ENCODE results near the gene MGA. TPM values are rescaled to one million over a fixed set of nuclear protein-coding genes. Genes with fewer than 3 reads are reported as not detected.

MGA gene
- total and polyA plus RNA-seq, 2 donors (not counting 3 experiments of a cell fraction or from before 2014, with no cell fraction given) = 4.1 to 36.5 TPM

GRCh38 chr15:41782371-41783282 is 122.4 kb downstream of the MGA start:
- BruUV-seq (replicated peaks) = no TSS peak
- POLR2A ChIA-PET = interaction anchor here (0.6 kb wide), 1 partner anchor 122 kb away, joined by 3 read pairs; no protein-coding TSS in a partner anchor

More at GRCh38 chr15:41782371-41783282, 122.4 kb downstream of the MGA start:
- H3K79me2 ChIP-seq (ENCODE audit: control insufficient read depth, insufficient read depth, low read length) = peaks cover 81% of the 10 kb centered on the region
- peaks cover 32% of the 10 kb centered on the region for H3K4me1 ChIP-seq (ENCODE audit: control insufficient read depth, extremely low read depth, insufficient read depth, low read length)
- DNase-seq (ENCODE audit: low read depth, low spot score) (no peak), FAIRE-seq (no peak)
- H3K4me2 ChIP-seq (ENCODE audit: insufficient read depth, low read length) = no peak overlapping the region
- CTCF ChIA-PET = interaction anchor here (1.2 to 13.5 kb wide), 3 partner anchors 9 to 27 kb away, joined by 3 to 219 read pairs (median 26); partner anchors contain the start of gene MAPKBP1
- H3K9me3 ChIP-seq (replicated peaks; ENCODE audit: control insufficient read depth, insufficient read depth, low read length) = no peaks in the 10 kb centered on the region
- H3K27ac ChIP-seq (ENCODE audit: insufficient read depth, low read depth, low read length) = no peak overlapping the region
- no peaks in the 10 kb centered on the region for H3K27me3 ChIP-seq (ENCODE audit: control insufficient read depth in 2 of 2, insufficient read depth in 2 of 2, low read length in 2 of 2)
- H3K9ac ChIP-seq (replicated peaks; ENCODE audit: extremely low read depth, insufficient read depth, low read length) = no peak overlapping the region
- H3K36me3 ChIP-seq (ENCODE audit: control insufficient read depth in 2 of 2, extremely low read depth in 1 of 2, insufficient read depth in 2 of 2, low read length in 2 of 2) = no peaks in the 10 kb centered on the region
- H4K20me1 ChIP-seq (replicated peaks; ENCODE audit: control insufficient read depth, extremely low read depth, insufficient read depth, low read length) = no peaks in the 10 kb centered on the region
- H3K9me1 ChIP-seq (replicated peaks; ENCODE audit: control insufficient read depth, extremely low read depth, insufficient read depth, low read length) = no peaks in the 10 kb centered on the region
- no peak overlapping the region for H2AFZ ChIP-seq (ENCODE audit: low read depth, low read length)
- intact Hi-C loops (cut with micrococcal nuclease) = no loop called here
- no peak for TF ChIP-seq POLR2A (IDR thresholded peaks at IDR 0.05; ENCODE audit: low read depth, low read length)
- no peak for TF ChIP-seq CTCF (IDR thresholded peaks at IDR 0.05; ENCODE audit: extremely low read depth in 1 of 2, insufficient read depth in 1 of 2, low read depth in 1 of 2, low read length in 2 of 2)
- TF ChIP-seq MYC (IDR thresholded peaks at IDR 0.05; ENCODE audit: low read depth, low read length) = no peak
- no peak for TF ChIP-seq MAX (IDR thresholded peaks at IDR 0.05; ENCODE audit: insufficient read depth, insufficient read length)
- no peak for TF ChIP-seq JUN (IDR thresholded peaks at IDR 0.05; ENCODE audit: borderline replicate concordance, insufficient read depth, insufficient read length, low read depth)
- TF ChIP-seq EZH2 (IDR thresholded peaks at IDR 0.05; ENCODE audit: borderline replicate concordance, low read depth, low read length, severe bottlenecking) = no peak
- TF ChIP-seq POLR2AphosphoS5 (IDR thresholded peaks at IDR 0.05; ENCODE audit: insufficient read depth, low read depth, low read length) = no peak
- TF ChIP-seq FOS (IDR thresholded peaks at IDR 0.05; ENCODE audit: borderline replicate concordance, insufficient read depth, low read length) = no peak
- no peak for TF ChIP-seq GATA2 (IDR thresholded peaks at IDR 0.05; ENCODE audit: insufficient read depth, insufficient read length, low read depth, low read length)
- dilution Hi-C loops (cut with MboI; ENCODE audit: extremely low pct_ligation_motif_present, low sequenced_read_pairs) = no loop called here
- no peak overlapping the region for H3K4me3 ChIP-seq (replicated peaks in 1 of 3; ENCODE audit: insufficient read depth in 1 of 3, low read depth in 1 of 3, low read length in 3 of 3)

All from endothelial cell of umbilical vein (primary cell).